PC-9 (cell line): ENCODE results near the gene LVRN.

ENCODE experiments used
- CTCF ChIP-seq: fragments of 200-600 bp; sonication (generic); conservative IDR thresholded peaks from 2 replicates; pipeline ENCODE4 v1.6.1; 2017; ENCODE audit warnings: mixed run types, antibody characterized with exemption, mild to moderate bottlenecking, moderate library complexity
- EZH2 ChIP-seq: fragments of 200-600 bp; sonication (generic); IDR thresholded peaks from 2 replicates; pipeline ENCODE4 v1.8.0; 2017; ENCODE audit warnings: antibody characterized with exemption, low read depth

- TF ChIP-seq CTCF: no peak
- TF ChIP-seq EZH2: no peak
Observed at GRCh38 chr5:116035123-116035522, 72.8 kb downstream of the LVRN start.
